ENCODE measurements around the gene RAD51B.
"Not testable (repeated sequence)": the region's sequence is repeated elsewhere in the genome, so short reads cannot be mapped to it uniquely, and the experiment has no call there.

The RAD51B gene

GRCh38 chr14:67987606-67988005 is 168.0 kb downstream of the RAD51B start:
- no peak for DNase-seq

GRCh38 chr14:67988210-67988609 is 168.6 kb downstream of the RAD51B start:
- DNase-seq, result peak in 1 of 2 donors; percentile 8

DNA sequence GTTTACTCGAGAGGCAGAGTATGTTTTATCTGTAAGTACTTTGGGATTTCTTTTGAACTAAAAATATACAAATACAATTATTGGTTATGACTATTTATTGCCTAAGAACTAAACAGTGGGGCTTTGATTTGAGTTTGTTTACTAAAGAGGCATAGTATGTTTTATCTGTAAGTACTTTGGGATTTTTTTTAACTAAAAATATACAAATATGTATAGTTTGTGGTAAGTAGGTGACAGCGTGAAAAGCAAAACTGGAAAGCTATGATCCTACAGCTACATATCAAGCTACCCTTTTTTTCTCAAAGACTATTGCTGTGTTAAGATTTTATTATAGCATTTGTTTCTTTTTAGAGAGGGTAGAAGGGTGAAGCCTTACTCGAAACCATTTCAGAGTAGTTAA is 171.0 kb downstream of the RAD51B start:
- no peak for DNase-seq

- DNase-seq, result no peak
These were observed 175.0 kb downstream of the RAD51B start for GRCh38 chr14:67994531-67994930.

DNA sequence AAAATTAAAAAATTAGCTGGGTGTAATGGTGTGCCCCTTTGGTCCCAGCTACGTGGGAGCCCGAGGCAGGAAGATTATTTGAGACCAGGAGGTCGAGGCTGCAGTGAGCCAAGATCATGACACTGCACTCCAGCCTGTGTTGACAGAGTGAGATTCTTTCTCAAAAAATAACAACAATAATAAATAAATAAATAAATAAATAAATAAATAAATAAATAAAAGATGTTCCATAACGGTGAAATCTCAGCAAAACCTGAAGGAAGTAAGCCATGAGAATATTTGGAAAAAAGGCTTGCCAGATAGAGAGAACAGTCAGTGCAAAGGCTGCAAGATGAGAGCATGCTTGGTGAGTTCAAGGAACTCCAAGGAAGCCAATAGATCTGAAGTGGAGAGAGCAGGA is 176.7 kb downstream of the RAD51B start:
- no peak for DNase-seq

- no peak for DNase-seq
These were observed 179.3 kb downstream of the RAD51B start for GRCh38 chr14:67998834-67999233.

DNA sequence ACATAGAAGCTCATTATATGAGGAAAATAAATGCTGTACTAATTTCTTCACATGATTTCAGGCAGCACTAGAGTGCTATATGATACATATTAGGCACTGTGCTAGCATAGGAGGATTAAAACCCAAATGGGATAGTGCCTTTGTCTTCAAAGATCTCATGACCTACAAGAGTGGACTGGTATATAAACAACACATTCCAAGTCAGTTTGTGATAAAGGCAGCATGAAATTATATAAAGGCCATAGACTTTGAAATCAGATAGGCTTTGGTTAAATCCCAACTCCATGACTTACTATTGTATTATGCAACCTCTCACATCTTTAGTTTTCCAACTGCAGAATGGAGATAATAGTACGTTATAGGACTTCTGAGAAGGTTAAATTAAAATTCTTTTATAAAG is 179.7 kb downstream of the RAD51B start:
- DNase-seq, result no peak

DNA sequence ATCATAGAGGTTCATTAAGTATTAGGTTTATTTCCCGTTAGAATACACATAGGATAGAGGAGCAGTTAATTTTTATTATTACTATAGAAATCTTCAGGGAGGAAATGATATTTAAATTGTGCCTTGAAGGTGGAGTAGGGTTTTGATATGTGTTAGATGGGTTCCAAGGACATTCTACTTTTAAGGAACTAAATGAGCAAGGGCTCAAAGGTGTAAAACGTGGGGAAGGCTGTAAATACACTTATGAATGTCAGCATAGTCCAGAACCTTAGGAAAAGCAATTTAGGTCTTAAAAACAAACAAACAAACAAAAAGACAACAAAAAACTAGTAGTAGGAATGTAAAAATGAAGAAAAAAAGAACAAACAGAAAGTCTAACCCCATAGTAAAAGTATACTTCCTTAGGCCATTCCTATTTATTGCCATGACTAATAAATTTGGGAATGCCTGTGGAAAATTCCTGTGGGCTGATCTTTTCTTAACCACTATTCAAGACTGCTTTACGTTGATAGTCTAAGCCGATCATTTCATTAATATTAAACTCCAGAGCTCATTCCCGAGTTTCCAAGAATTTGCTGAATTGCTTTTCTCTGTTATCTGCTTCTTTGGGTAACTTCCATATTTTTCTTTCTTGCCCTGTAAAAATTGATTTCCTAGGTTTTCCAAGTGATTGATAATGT is 180.3 kb downstream of the RAD51B start:
- DNase-seq, result no peak

DNA sequence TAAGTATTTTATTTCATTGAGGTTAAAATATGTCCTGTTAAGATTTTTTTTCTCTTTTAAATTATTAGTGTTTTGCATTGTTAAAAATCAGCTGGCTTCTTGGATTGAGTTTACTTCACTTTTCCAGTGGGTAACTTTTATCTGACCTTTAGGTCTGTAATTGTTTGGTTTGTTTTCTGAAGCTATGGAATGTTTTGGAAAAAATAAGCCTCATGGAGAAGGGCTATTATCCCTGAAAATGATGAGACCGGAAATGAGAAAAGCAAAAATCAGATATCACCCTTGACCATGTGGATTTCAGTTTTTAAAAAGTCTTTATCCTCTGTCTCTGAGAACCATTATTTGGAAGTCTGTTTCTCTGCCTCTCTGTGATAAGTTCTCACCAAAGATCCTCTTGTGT is 180.9 kb downstream of the RAD51B start:
- no peak for DNase-seq

GRCh38 chr14:68008491-68008890 is 188.9 kb downstream of the RAD51B start:
- no peak for DNase-seq

DNA sequence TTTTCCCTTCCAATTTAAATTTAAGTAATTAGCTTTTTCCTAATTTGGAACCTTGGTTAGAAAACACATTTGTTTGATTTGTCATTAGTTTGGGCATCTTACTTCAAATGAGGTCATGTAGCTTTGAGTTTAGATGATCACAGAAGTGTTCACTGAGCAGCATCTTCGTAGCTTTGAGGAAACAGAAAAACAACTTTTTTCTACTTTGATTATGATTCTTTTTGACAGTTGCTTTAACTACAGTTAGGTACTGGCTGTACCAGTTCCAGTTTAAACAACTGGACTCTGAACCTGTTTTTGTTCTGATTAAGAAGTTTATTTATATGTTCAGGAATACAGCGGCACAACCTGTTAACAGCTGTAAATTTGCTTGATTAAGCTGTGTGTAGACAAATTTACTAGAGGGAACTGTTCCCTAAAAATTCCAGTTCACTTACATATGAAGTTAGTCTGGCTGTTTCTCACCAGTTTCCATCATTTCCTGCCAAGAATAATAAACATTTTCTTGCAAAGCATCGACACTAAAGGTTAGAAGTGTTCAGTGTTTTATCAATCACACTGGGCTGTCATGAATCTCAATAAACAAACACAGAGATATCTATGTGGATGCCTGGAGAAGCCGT is 191.9 kb downstream of the RAD51B start:
- no peak for DNase-seq

DNA sequence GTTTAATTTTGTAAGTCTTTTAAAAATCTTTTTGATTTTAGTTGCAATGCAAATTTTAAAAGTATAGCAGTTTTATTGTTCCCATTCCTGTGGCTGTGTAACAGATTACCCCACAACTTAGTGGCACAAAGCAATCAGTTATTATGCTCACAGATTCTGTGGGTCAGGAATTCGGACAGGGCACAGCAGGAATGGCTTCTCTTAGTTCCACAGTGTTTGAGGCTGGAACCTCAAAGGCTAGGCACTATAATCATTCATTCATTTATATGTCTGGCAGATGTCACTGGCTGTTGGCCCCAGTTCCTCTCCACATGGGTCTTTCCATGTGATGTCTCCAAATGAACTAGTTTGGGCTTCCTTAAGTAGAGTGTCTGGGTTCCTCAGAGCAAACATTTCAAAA is 193.3 kb downstream of the RAD51B start:
- no peak for DNase-seq

DNA sequence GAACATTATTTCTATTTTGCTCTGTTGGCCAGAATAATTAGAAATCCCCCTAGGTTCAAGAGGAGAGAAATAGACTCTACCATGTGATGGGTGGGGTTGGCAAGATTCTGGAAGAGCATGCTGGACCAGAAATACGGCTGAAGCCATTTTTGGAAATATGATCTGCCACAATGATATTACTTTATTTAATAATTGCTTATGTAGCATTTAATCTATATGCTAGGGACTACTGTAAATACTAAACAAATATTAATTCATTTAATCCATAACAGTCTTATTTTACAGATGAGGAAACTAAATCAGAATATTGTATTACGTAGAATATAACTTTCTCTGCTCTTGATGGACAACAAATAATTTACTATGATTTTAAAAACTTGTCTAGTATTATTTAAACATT is 193.7 kb downstream of the RAD51B start:
- no peak for DNase-seq

- no peak for DNase-seq
These were observed 195.2 kb downstream of the RAD51B start for GRCh38 chr14:68014771-68015170.

- DNase-seq, result no peak
These were observed 196.0 kb downstream of the RAD51B start for GRCh38 chr14:68015356-68016254.

GRCh38 chr14:68016255-68016914 is 196.8 kb downstream of the RAD51B start:
- no peak for DNase-seq

GRCh38 chr14:68018598-68018997 is 199.0 kb downstream of the RAD51B start:
- no peak for DNase-seq

DNA sequence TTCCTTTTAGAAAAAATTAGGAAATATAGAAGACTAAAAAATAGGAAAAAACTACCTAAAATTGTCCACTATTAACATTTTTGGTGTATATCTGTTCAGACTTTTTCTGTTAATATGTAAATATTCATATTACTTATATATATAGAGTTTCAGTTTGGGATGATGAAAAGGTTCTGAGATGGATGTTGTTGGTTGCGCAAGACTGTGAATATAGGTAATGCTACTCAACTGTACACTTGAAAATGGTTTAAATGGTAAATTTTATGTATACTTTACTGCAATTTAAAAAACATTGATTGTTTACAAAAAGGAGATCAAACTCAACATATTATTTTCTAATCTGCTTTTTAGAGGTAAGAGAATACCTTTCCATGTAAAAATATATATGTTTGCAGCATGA is 200.9 kb downstream of the RAD51B start:
- no peak for DNase-seq

DNA sequence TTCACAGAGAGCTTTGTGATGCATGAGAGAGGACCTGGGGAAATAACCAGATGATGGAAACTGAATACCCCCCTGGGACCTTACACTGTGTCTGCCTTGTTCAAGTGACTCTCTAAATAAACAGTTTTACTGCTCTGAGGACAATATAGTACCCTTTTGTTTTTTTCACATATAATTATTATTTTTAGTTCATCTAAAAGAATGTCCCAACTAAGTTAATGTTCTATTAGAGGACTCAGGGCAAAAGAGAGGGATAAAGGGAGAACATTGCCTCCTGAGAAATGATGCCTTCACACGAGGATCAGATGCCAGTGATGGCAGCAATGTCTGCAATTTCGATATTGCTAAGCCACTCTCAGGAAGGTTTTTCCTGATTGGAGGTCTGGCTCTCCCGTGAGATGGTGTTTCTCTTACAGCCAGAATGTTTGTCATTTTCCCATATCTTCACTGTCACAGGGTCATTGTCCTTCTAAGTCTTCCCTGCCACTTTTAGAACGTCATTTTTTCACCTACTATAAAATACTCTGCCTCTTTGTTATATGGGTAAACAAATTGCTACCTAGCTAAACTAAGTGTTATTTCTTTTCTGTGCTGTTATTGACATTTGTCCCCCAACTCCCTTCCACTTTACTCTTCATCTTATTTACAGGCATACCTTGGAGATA is 201.6 kb downstream of the RAD51B start:
- no peak for DNase-seq

DNA sequence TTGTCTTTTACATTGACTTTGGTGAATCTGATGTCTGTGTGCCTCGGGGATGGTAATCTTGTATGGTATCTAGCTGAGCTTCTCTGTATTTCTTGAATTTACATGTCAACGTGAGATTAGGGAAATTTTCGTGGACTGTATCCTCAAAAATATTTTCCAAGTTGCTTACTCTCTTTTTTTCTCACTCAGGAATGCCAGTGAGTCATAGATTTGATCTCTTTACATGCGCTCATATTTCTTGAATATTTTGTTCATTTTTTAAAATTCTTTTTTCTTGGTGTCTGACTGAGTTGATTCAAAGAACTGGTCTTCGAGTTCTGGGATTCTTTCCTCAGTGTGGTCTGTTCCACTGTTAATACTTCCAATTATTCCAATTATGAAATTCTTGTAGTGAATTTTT is 207.7 kb downstream of the RAD51B start:
- no peak for DNase-seq

- no peak for DNase-seq
These were observed 208.5 kb downstream of the RAD51B start for GRCh38 chr14:68028075-68028474.

GRCh38 chr14:68031011-68031410 is 211.4 kb downstream of the RAD51B start:
- not testable (repeated sequence) for DNase-seq

- DNase-seq, result no peak
These were observed 212.6 kb downstream of the RAD51B start for GRCh38 chr14:68032154-68032553.

All from inflammatory macrophage (primary cell).